ENCODE measurements around the gene RIMBP2. TPM values are rescaled to one million over a fixed set of nuclear protein-coding genes. Genes with fewer than 3 reads are reported as not detected.

The RIMBP2 gene
- total and polyA plus RNA-seq, 3 experiments from 2014 or later = not detected

GRCh38 chr12:130479401-130480125 is 236.5 kb downstream of the RIMBP2 start:
- Mint-ChIP-seq H3K27me3 (peaks cover 0 to 3% of the 10 kb centered on the region in 2 donors), H3K4me1 (no peaks in the 10 kb centered on the region), H3K36me3 (no peaks in the 10 kb centered on the region), H3K9me3 (peaks cover 0 to 6% (median 0%) of the 10 kb centered on the region in 5 donors), H3K27ac (no peak overlapping the region), H3K4me3 (no peak overlapping the region)
- Histone ChIP-seq H3K4me3 (ENCODE audit: low read length) (no peak overlapping the region), H3K9me3 (ENCODE audit: low read length) (no peaks in the 10 kb centered on the region), H3K27ac (ENCODE audit: low read depth, low read length) (no peak overlapping the region), H3K4me1 (ENCODE audit: insufficient read depth, low read length) (no peaks in the 10 kb centered on the region), H3K36me3 (ENCODE audit: insufficient read depth, low read length) (no peaks in the 10 kb centered on the region), H3K27me3 (ENCODE audit: insufficient read depth, low read length, poor library complexity, severe bottlenecking) (no peaks in the 10 kb centered on the region)
- no peak for DNase-seq
- ChIA-PET POLR2A (no interaction called here), CTCF (no interaction called here)

GRCh38 chr12:130478786-130479185 is 237.3 kb downstream of the RIMBP2 start:
- ChIA-PET CTCF (no interaction called here), POLR2A (no interaction called here)
- Mint-ChIP-seq H3K27ac (no peak overlapping the region), H3K4me1 (no peaks in the 10 kb centered on the region), H3K9me3 (peaks cover 0 to 4% (median 0%) of the 10 kb centered on the region in 5 donors), H3K4me3 (no peak overlapping the region), H3K27me3 (peaks cover 0 to 3% of the 10 kb centered on the region in 2 donors), H3K36me3 (no peaks in the 10 kb centered on the region)
- Histone ChIP-seq H3K27ac (ENCODE audit: low read depth, low read length) (no peak overlapping the region), H3K4me1 (ENCODE audit: insufficient read depth, low read length) (no peaks in the 10 kb centered on the region), H3K4me3 (ENCODE audit: low read length) (no peak overlapping the region), H3K27me3 (ENCODE audit: insufficient read depth, low read length, poor library complexity, severe bottlenecking) (no peaks in the 10 kb centered on the region), H3K9me3 (ENCODE audit: low read length) (no peaks in the 10 kb centered on the region), H3K36me3 (ENCODE audit: insufficient read depth, low read length) (no peaks in the 10 kb centered on the region)
- no peak for DNase-seq

- DNase-seq = no peak
- H3K9me3 ChIP-seq (ENCODE audit: low read length) = no peaks in the 10 kb centered on the region
- H3K36me3 ChIP-seq (ENCODE audit: insufficient read depth, low read length) = no peaks in the 10 kb centered on the region
- Mint-ChIP-seq H3K27me3 (peaks cover 0 to 3% of the 10 kb centered on the region in 2 donors), H3K9me3 (peaks cover 0 to 4% (median 0%) of the 10 kb centered on the region in 5 donors), H3K36me3 (no peaks in the 10 kb centered on the region), H3K4me3 (no peak overlapping the region), H3K4me1 (no peaks in the 10 kb centered on the region), H3K27ac (no peak overlapping the region)
- no peak overlapping the region for H3K4me3 ChIP-seq (ENCODE audit: low read length)
- H3K27me3 ChIP-seq (ENCODE audit: insufficient read depth, low read length, poor library complexity, severe bottlenecking) = no peaks in the 10 kb centered on the region
- ChIA-PET CTCF (no interaction called here), POLR2A (no interaction called here)
- H3K27ac ChIP-seq (ENCODE audit: low read depth, low read length) = no peak overlapping the region
- no peaks in the 10 kb centered on the region for H3K4me1 ChIP-seq (ENCODE audit: insufficient read depth, low read length)
Measured at GRCh38 chr12:130477701-130478100, 238.4 kb downstream of the RIMBP2 start.

- Histone ChIP-seq H3K4me1 (ENCODE audit: insufficient read depth, low read length) (no peaks in the 10 kb centered on the region), H3K9me3 (ENCODE audit: low read length) (no peaks in the 10 kb centered on the region), H3K4me3 (ENCODE audit: low read length) (no peak overlapping the region), H3K27ac (ENCODE audit: low read depth, low read length) (no peak overlapping the region), H3K36me3 (ENCODE audit: insufficient read depth, low read length) (no peaks in the 10 kb centered on the region), H3K27me3 (ENCODE audit: insufficient read depth, low read length, poor library complexity, severe bottlenecking) (no peaks in the 10 kb centered on the region)
- H3K36me3 Mint-ChIP-seq = no peaks in the 10 kb centered on the region
- H3K27me3 Mint-ChIP-seq = peaks cover 0 to 3% of the 10 kb centered on the region in 2 donors
- peaks cover 0 to 7% (median 0%) of the 10 kb centered on the region in 5 donors for H3K9me3 Mint-ChIP-seq
- no peak overlapping the region for H3K4me3 Mint-ChIP-seq
- H3K27ac Mint-ChIP-seq = no peak overlapping the region
- ChIA-PET CTCF (no interaction called here), POLR2A (no interaction called here)
- DNase-seq = no peak
- no peaks in the 10 kb centered on the region for H3K4me1 Mint-ChIP-seq
Measured at GRCh38 chr12:130477266-130477665, 238.8 kb downstream of the RIMBP2 start.

GRCh38 chr12:130476451-130477135 is 239.5 kb downstream of the RIMBP2 start:
- Histone ChIP-seq H3K27me3 (ENCODE audit: insufficient read depth, low read length, poor library complexity, severe bottlenecking) (no peaks in the 10 kb centered on the region), H3K36me3 (ENCODE audit: insufficient read depth, low read length) (no peaks in the 10 kb centered on the region), H3K4me3 (ENCODE audit: low read length) (no peak overlapping the region), H3K4me1 (ENCODE audit: insufficient read depth, low read length) (no peaks in the 10 kb centered on the region), H3K9me3 (ENCODE audit: low read length) (no peaks in the 10 kb centered on the region), H3K27ac (ENCODE audit: low read depth, low read length) (no peak overlapping the region)
- CTCF ChIA-PET = no interaction called here
- Mint-ChIP-seq H3K27me3 (no peaks in the 10 kb centered on the region), H3K9me3 (peaks cover 0 to 7% (median 0%) of the 10 kb centered on the region in 5 donors), H3K27ac (no peak overlapping the region), H3K4me1 (no peaks in the 10 kb centered on the region), H3K4me3 (no peak overlapping the region), H3K36me3 (no peaks in the 10 kb centered on the region)
- POLR2A ChIA-PET = no interaction called here
- no peak for DNase-seq

- Histone ChIP-seq H3K4me1 (ENCODE audit: insufficient read depth, low read length) (no peaks in the 10 kb centered on the region), H3K36me3 (ENCODE audit: insufficient read depth, low read length) (no peaks in the 10 kb centered on the region), H3K4me3 (ENCODE audit: low read length) (no peak overlapping the region), H3K9me3 (ENCODE audit: low read length) (no peaks in the 10 kb centered on the region), H3K27ac (ENCODE audit: low read depth, low read length) (no peak overlapping the region), H3K27me3 (ENCODE audit: insufficient read depth, low read length, poor library complexity, severe bottlenecking) (no peaks in the 10 kb centered on the region)
- Mint-ChIP-seq H3K9me3 (peaks cover 0 to 7% (median 4%) of the 10 kb centered on the region in 5 donors), H3K36me3 (no peaks in the 10 kb centered on the region), H3K4me1 (no peaks in the 10 kb centered on the region), H3K27ac (no peak overlapping the region), H3K27me3 (no peaks in the 10 kb centered on the region), H3K4me3 (no peak overlapping the region)
- ChIA-PET CTCF (no interaction called here), POLR2A (no interaction called here)
- no peak for DNase-seq
Measured at GRCh38 chr12:130474599-130475269, 241.4 kb downstream of the RIMBP2 start.

GRCh38 chr12:130473266-130473665 is 242.8 kb downstream of the RIMBP2 start:
- H3K9me3 Mint-ChIP-seq = peaks cover 0 to 7% (median 4%) of the 10 kb centered on the region in 5 donors
- no peaks in the 10 kb centered on the region for H3K36me3 ChIP-seq (ENCODE audit: insufficient read depth, low read length)
- H3K36me3 Mint-ChIP-seq = no peaks in the 10 kb centered on the region
- no peak for DNase-seq
- H3K27ac Mint-ChIP-seq = no peak overlapping the region
- no peaks in the 10 kb centered on the region for H3K27me3 Mint-ChIP-seq
- H3K27me3 ChIP-seq (ENCODE audit: insufficient read depth, low read length, poor library complexity, severe bottlenecking) = no peaks in the 10 kb centered on the region
- H3K27ac ChIP-seq (ENCODE audit: low read depth, low read length) = no peak overlapping the region
- ChIA-PET POLR2A (no interaction called here), CTCF (no interaction called here)
- H3K4me3 Mint-ChIP-seq = no peak overlapping the region
- H3K4me3 ChIP-seq (ENCODE audit: low read length) = no peak overlapping the region
- no peaks in the 10 kb centered on the region for H3K9me3 ChIP-seq (ENCODE audit: low read length)
- H3K4me1 ChIP-seq (ENCODE audit: insufficient read depth, low read length) = no peaks in the 10 kb centered on the region
- H3K4me1 Mint-ChIP-seq = no peaks in the 10 kb centered on the region

- no peaks in the 10 kb centered on the region for H3K4me1 ChIP-seq (ENCODE audit: insufficient read depth, low read length)
- no peak overlapping the region for H3K27ac ChIP-seq (ENCODE audit: low read depth, low read length)
- no peak for DNase-seq
- H3K9me3 ChIP-seq (ENCODE audit: low read length) = no peaks in the 10 kb centered on the region
- H3K27me3 ChIP-seq (ENCODE audit: insufficient read depth, low read length, poor library complexity, severe bottlenecking) = no peaks in the 10 kb centered on the region
- Mint-ChIP-seq H3K4me3 (no peak overlapping the region), H3K9me3 (peaks cover 0 to 11% (median 9%) of the 10 kb centered on the region in 5 donors), H3K4me1 (no peaks in the 10 kb centered on the region), H3K27me3 (no peaks in the 10 kb centered on the region), H3K27ac (no peak overlapping the region), H3K36me3 (no peaks in the 10 kb centered on the region)
- ChIA-PET CTCF (no interaction called here), POLR2A (no interaction called here)
- H3K36me3 ChIP-seq (ENCODE audit: insufficient read depth, low read length) = no peaks in the 10 kb centered on the region
- no peak overlapping the region for H3K4me3 ChIP-seq (ENCODE audit: low read length)
Measured at GRCh38 chr12:130470969-130471368, 245.1 kb downstream of the RIMBP2 start.

All from CD8-positive, alpha-beta memory T cell (primary cell).